Ectodermal cell (in vitro differentiated cells): Measurements from ENCODE around the gene AMER1. TPM values are rescaled to one million over a fixed set of nuclear protein-coding genes. Genes with fewer than 3 reads are reported as not detected.
"Not testable (repeated sequence)": the region's sequence is repeated elsewhere in the genome, so short reads cannot be mapped to it uniquely, and the experiment has no call there.

Experiments used
- H3K27ac ChIP-seq: 2 replicates; pipeline ENCODE4 v1.7.0; 2013; ENCODE audit warnings: mild to moderate bottlenecking, low read depth, low read length; ENCODE audit not compliant: insufficient read depth, poor library complexity, severe bottlenecking
- H3K27me3 ChIP-seq: 2 replicates; pipeline ENCODE4 v1.7.0; 2013; ENCODE audit warnings: mild to moderate bottlenecking, low read length; ENCODE audit not compliant: insufficient read depth, control insufficient read depth, poor library complexity, severe bottlenecking
- H3K36me3 ChIP-seq: one replicate; pipeline ENCODE4 v1.7.0; 2013; ENCODE audit warnings: low read length; ENCODE audit not compliant: control insufficient read depth, insufficient read depth
- H3K4me1 ChIP-seq: one replicate; pipeline ENCODE4 v1.7.0; 2013; ENCODE audit warnings: low read length; ENCODE audit not compliant: control insufficient read depth, insufficient read depth
- H3K4me3 ChIP-seq: 2 replicates; pipeline ENCODE4 v1.7.0; 2013; ENCODE audit warnings: low read depth, low read length, control low read depth; ENCODE audit not compliant: insufficient read depth
- H3K9me3 ChIP-seq: 2 replicates; pipeline ENCODE4 v1.7.0; 2013; ENCODE audit warnings: mild to moderate bottlenecking, low read length, moderate library complexity; ENCODE audit not compliant: control insufficient read depth
- WGBS, 2 experiments: methylation state at CpG; one replicate each; pipeline ENCODE4 v1.1.7; 2013; ENCODE audit warnings: missing lambda C conversion rate in 2 of 2; 5-methylcytosine and 5-hydroxymethylcytosine counted together
- polyA plus RNA-seq, 4 experiments: library from polyadenylated mRNA; stranded (reverse); fragments of 50-300 nt; gene quantifications; one replicate each; pipeline ENCODE4 v1.2.3, GENCODE V29; 2013

Gene AMER1
- 9.1 TPM for polyA plus RNA-seq (2013, experiment 1 of 4)
- polyA plus RNA-seq (2013, experiment 2 of 4): 9.7 TPM
- 6.2 TPM for polyA plus RNA-seq (2013, experiment 3 of 4)
- 7.3 TPM for polyA plus RNA-seq (2013, experiment 4 of 4)

- H3K4me1 ChIP-seq: peaks cover 6% of the 10 kb centered on the region
- H3K4me3 ChIP-seq: peak within 1 kb of the TSS; percentile 52
- no peaks in the 10 kb centered on the region for H3K9me3 ChIP-seq
- H3K36me3 ChIP-seq: no peaks in the 10 kb centered on the region
- H3K27ac ChIP-seq: peak within 1 kb of the TSS; percentile 82
- H3K27me3 ChIP-seq: no peaks in the 10 kb centered on the region
- 0% methylated on average over 29 of the region's 29 CpGs for WGBS, 2 experiments
Observed at GRCh38 chrX:64205441-64205734, at the start of gene AMER1. Gene AMER1 (minus strand): TSS chrX:64205708. CDS start chrX:64193286, 12,422 bp downstream.

- H3K27ac ChIP-seq: no peak within 1 kb of the TSS
- H3K9me3 ChIP-seq: no peaks in the 10 kb centered on the region
- no peak within 1 kb of the TSS for H3K4me3 ChIP-seq
- H3K27me3 ChIP-seq: no peaks in the 10 kb centered on the region
- H3K4me1 ChIP-seq: no peaks in the 10 kb centered on the region
- 88 to 92% methylated on average over 16 to 17 of the region's 17 CpGs for WGBS, 2 experiments
- no peaks in the 10 kb centered on the region for H3K36me3 ChIP-seq
Observed at GRCh38 chrX:64230123-64230970, 24.8 kb upstream of the AMER1 start, which contains the start of gene ASB12. Gene ASB12 (minus strand): TSS chrX:64230607. CDS start chrX:64225650, 4,957 bp downstream.

GRCh38 chrX:64229154-64229553 lies 23.6 kb upstream of the AMER1 start:
- 52 to 85% methylated on average over 2 to 3 of the region's 3 CpGs for WGBS, 2 experiments
- Histone ChIP-seq H3K27ac (no peak overlapping the region), H3K4me1 (no peaks in the 10 kb centered on the region), H3K4me3 (no peak overlapping the region), H3K36me3 (no peaks in the 10 kb centered on the region), H3K9me3 (no peaks in the 10 kb centered on the region), H3K27me3 (no peaks in the 10 kb centered on the region)

- H3K9me3 ChIP-seq: no peaks in the 10 kb centered on the region
- no peaks in the 10 kb centered on the region for H3K4me1 ChIP-seq
- H3K36me3 ChIP-seq: no peaks in the 10 kb centered on the region
- WGBS, 2 experiments: 94 to 97% methylated on average over 4 of the region's 4 CpGs
- no peak overlapping the region for H3K4me3 ChIP-seq
- H3K27me3 ChIP-seq: no peaks in the 10 kb centered on the region
- H3K27ac ChIP-seq: no peak overlapping the region
Observed at GRCh38 chrX:64218023-64218422, 12.5 kb upstream of the AMER1 start.

GRCh38 chrX:64213989-64214388 lies 8.5 kb upstream of the AMER1 start:
- not testable (repeated sequence) for H3K36me3 ChIP-seq, H3K4me3 ChIP-seq, H3K27me3 ChIP-seq, H3K27ac ChIP-seq, H3K4me1 ChIP-seq, H3K9me3 ChIP-seq

GRCh38 chrX:64206556-64207162 lies 1.2 kb upstream of the AMER1 start:
- Histone ChIP-seq H3K27me3 (no peaks in the 10 kb centered on the region), H3K36me3 (no peaks in the 10 kb centered on the region), H3K4me1 (peaks cover 6% of the 10 kb centered on the region), H3K9me3 (no peaks in the 10 kb centered on the region), H3K4me3 (peak overlapping the region; percentile 52), H3K27ac (no peak overlapping the region)
- WGBS, 2 experiments: 88 to 95% methylated on average over 5 of the region's 5 CpGs

- Histone ChIP-seq H3K36me3 (no peaks in the 10 kb centered on the region), H3K9me3 (no peaks in the 10 kb centered on the region), H3K27me3 (no peaks in the 10 kb centered on the region), H3K4me3 (peak overlapping the region; percentile 52), H3K4me1 (peaks cover 6% of the 10 kb centered on the region), H3K27ac (peak overlapping the region; percentile 82)
- WGBS, 2 experiments: 1 to 2% methylated on average over 45 of the region's 45 CpGs
Observed at GRCh38 chrX:64205735-64206501, 410 bp upstream of the AMER1 start.

- H3K4me1 ChIP-seq: peaks cover 6% of the 10 kb centered on the region
- H3K36me3 ChIP-seq: no peaks in the 10 kb centered on the region
- 0 to 1% methylated on average over 38 to 43 of the region's 46 CpGs for WGBS, 2 experiments
- no peaks in the 10 kb centered on the region for H3K27me3 ChIP-seq
- H3K27ac ChIP-seq: no peak overlapping the region
- no peaks in the 10 kb centered on the region for H3K9me3 ChIP-seq
- H3K4me3 ChIP-seq: peak overlapping the region; percentile 52
Observed at GRCh38 chrX:64204701-64205440, 637 bp downstream of the AMER1 start.

GRCh38 chrX:64204252-64204651 lies 1.3 kb downstream of the AMER1 start:
- H3K9me3 ChIP-seq: no peaks in the 10 kb centered on the region
- no peaks in the 10 kb centered on the region for H3K27me3 ChIP-seq
- H3K27ac ChIP-seq: no peak overlapping the region
- H3K4me1 ChIP-seq: peaks cover 6% of the 10 kb centered on the region
- 43 to 48% methylated on average over 23 of the region's 23 CpGs for WGBS, 2 experiments
- peak overlapping the region; percentile 52 for H3K4me3 ChIP-seq
- no peaks in the 10 kb centered on the region for H3K36me3 ChIP-seq
